Activated CD8-positive, alpha-beta memory T cell treated with anti-CD3 and anti-CD28 coated beads for 1 hour (primary cell): ENCODE measurements around the gene DYNLRB2.

ENCODE experiments used
- DNase-seq, 2 donors: peaks; one replicate each; pipeline ENCODE4 v3.0.0-alpha.2; 2020; ENCODE audit warnings: low read depth in 1 of 2; ENCODE audit errors: extremely low read depth in 1 of 2

The DYNLRB2 gene

GRCh38 chr16:80596507-80597207 lies 55.9 kb downstream of the DYNLRB2 start:
- no peak for DNase-seq

- no peak for DNase-seq
These were observed 58.7 kb downstream of the DYNLRB2 start for GRCh38 chr16:80599466-80599865.
